Subcutaneous adipose tissue (tissue), 4 donors: ENCODE data around the gene LMAN2L. TPM values are rescaled to one million over a fixed set of nuclear protein-coding genes. Genes with fewer than 3 reads are reported as not detected.

Source experiments
- total RNA-seq, 4 donors: library from RNA; depleted of rRNA; stranded (reverse); fragments of >200 nt; gene quantifications; one replicate each; pipeline ENCODE4 v1.1.0, GENCODE V29; 2016
- TF ChIP-seq, protein P1 (sequence below): fragments of 450-650 bp; IDR thresholded peaks from one replicate; pipeline ENCODE4 v1.5.1; 2016; ENCODE audit warnings: low read depth, mild to moderate bottlenecking, control low read depth, antibody characterized with exemption, moderate library complexity

LMAN2L gene
- total RNA-seq, 4 donors from 2014 or later = 14.6 to 18.1 (median 16.7) TPM

DNA sequence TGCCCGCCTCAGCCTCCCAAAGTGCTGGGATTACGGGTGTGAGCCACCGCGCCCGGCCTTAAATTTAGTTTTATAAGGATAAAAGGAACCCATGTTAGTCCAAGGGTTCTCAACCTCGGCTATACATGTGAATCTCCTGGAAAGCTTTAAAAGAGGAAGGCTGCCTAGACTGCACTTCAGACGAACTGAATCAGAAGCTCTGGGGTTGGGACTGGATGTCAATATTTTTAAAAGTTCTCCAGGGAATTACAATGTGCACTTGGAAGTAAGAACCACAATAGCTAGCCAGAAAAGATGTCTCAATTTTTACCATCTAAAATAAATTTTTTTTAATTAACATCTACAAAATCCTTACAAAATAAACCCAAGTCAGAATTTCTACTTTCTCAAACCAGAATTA, 10.1 kb downstream of the LMAN2L start:
- TF ChIP-seq, protein P1, sequence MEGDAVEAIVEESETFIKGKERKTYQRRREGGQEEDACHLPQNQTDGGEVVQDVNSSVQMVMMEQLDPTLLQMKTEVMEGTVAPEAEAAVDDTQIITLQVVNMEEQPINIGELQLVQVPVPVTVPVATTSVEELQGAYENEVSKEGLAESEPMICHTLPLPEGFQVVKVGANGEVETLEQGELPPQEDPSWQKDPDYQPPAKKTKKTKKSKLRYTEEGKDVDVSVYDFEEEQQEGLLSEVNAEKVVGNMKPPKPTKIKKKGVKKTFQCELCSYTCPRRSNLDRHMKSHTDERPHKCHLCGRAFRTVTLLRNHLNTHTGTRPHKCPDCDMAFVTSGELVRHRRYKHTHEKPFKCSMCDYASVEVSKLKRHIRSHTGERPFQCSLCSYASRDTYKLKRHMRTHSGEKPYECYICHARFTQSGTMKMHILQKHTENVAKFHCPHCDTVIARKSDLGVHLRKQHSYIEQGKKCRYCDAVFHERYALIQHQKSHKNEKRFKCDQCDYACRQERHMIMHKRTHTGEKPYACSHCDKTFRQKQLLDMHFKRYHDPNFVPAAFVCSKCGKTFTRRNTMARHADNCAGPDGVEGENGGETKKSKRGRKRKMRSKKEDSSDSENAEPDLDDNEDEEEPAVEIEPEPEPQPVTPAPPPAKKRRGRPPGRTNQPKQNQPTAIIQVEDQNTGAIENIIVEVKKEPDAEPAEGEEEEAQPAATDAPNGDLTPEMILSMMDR = no peak

DNA sequence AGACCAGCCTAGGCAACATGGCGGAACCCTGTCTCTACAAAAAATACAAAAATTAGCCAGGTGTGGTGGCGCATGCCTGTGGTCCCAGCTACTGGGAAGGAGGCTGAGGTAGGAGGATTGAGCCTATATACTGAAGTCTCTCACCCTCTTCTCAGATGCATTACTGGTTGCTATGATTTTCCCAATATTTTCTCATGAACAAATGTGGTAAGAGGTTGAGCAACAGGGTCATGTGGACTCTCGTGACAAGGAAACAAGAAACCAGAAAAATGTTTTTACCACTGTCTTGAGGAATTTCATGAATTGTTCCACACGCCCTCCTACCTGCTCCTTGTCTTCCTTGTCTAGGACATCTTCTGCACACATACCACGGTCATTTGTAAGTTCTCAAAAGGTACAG, 12.4 kb downstream of the LMAN2L start:
- TF ChIP-seq, protein P1 = no peak

DNA sequence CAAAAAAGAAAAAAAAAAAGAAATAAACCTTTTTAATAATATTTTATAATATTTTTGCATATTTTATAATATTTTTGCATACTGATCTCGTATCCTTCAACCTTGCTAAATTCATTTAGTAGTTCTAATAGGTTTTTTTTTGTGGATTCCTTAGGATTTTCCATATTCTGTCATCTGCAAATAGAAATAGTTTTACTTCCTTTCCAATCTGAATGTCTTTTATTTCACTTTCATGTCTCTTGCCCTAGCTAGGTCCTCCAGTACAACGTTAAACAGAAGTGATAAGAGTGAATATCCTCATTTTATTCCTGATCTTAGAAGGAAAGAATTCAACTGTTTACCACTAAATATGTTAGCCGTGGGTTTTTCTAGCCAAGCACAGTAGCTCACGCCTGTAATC, 13.7 kb downstream of the LMAN2L start:
- TF ChIP-seq, protein P1 = no peak

GRCh38 chr2:96716388-96716787, 23.5 kb downstream of the LMAN2L start:
- TF ChIP-seq, protein P1 = no peak

DNA sequence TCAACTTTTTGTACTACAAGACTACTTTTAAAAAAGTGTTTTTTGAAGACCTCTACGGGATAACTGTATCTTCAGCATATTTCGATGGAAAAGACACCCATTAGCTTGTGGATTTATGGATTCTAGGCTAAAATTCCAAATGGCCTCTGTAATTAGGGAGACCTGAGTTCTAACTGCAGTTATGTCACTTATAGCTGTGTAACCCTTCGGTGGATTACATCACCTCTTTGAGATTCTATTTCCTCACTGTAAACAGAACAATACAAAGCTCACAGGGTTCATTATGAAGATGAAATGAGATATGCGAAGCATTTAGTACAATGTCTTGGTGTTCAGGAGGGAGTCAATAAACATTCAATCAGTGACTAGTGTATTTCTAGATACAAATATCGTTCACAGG, 24.2 kb downstream of the LMAN2L start:
- TF ChIP-seq, protein P1 = no peak

DNA sequence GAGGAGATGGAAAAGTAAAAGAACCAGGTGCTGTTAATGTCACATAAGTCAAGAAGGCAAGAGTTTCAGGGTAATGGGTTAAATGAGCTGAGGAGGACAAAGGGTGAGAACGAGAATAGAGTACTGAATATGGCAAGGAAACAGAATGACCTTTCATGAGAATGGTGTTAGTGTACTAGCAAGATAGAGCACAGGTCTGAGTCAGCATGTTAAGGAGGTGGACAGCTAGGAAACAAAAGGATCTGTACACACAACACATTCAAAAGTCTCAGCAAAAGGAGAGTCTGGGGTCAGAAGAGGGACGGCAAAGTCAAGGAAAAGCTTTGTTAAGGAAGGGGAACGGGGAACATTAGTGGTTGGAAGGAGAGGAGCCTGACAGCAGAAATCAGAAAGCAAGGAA, 28.9 kb downstream of the LMAN2L start:
- TF ChIP-seq, protein P1 = no peak

- TF ChIP-seq, protein P1 = no peak
Observed at GRCh38 chr2:96703021-96703751, 36.7 kb downstream of the LMAN2L start.
